ENCODE results near the gene FAM234B. TPM values are rescaled to one million over a fixed set of nuclear protein-coding genes. Genes with fewer than 3 reads are reported as not detected.

The FAM234B gene
- total RNA-seq, 1 experiment from 2014 or later, result 7.5 TPM

GRCh38 chr12:13121568-13121967 is 77.4 kb downstream of the FAM234B start:
- H3K9me2 ChIP-seq (ENCODE audit: insufficient read depth), result no peaks in the 10 kb centered on the region

GRCh38 chr12:13124656-13125505 is 80.7 kb downstream of the FAM234B start:
- H3K4me2 ChIP-seq, result peak overlapping the region; percentile 52
- BruUV-seq (replicated peaks), result no TSS peak
- H3K36me3 ChIP-seq (ENCODE audit: low read depth), result no peaks in the 10 kb centered on the region
- H3K27me3 ChIP-seq (ENCODE audit: insufficient read depth, low read depth), result no peaks in the 10 kb centered on the region
- no peak for TF ChIP-seq CTCF (conservative IDR thresholded peaks at IDR 0.05)
- no peak for TF ChIP-seq EZH2 (IDR thresholded peaks at IDR 0.05; ENCODE audit: low read depth)
- H4K20me1 ChIP-seq (ENCODE audit: insufficient read depth), result no peaks in the 10 kb centered on the region
- H3K79me2 ChIP-seq (ENCODE audit: low read depth), result no peaks in the 10 kb centered on the region
- peak overlapping the region; percentile 41 for H3K27ac ChIP-seq
- peaks cover 22% of the 10 kb centered on the region for H3F3A ChIP-seq (ENCODE audit: insufficient read depth, low read depth)
- ChIA-PET CTCF (interaction anchor here (1.3 to 1.5 kb wide), 3 partner anchors 10 to 101 kb away, joined by 4 to 8 read pairs (median 7); no protein-coding TSS in a partner anchor), POLR2A (ENCODE audit: unreplicated experiment) (interaction anchor here (0.5 to 1.5 kb wide), 10 partner anchors 11 to 410 kb away, joined by 3 to 17 read pairs (median 4); partner anchors contain the start of gene EMP1)
- no peaks in the 10 kb centered on the region for H3K9me3 ChIP-seq (ENCODE audit: insufficient read depth, low read depth)
- H3K4me3 ChIP-seq, result no peak overlapping the region
- peaks cover 45% of the 10 kb centered on the region for H3K4me1 ChIP-seq (replicated peaks; ENCODE audit: insufficient read depth)
- no peaks in the 10 kb centered on the region for H3K9me2 ChIP-seq (ENCODE audit: insufficient read depth)
- no peak overlapping the region for H2AFZ ChIP-seq
- intact Hi-C loops (cut with micrococcal nuclease; ENCODE audit: unreplicated experiment), result loop anchor here (1.0 kb wide), 4 partner anchors 10 to 71 kb away; partner anchors contain the start of gene EMP1
- peak; percentile 66 to 93 for DNase-seq

More at GRCh38 chr12:13121568-13121967, 77.4 kb downstream of the FAM234B start:
- Histone ChIP-seq H4K20me1 (ENCODE audit: insufficient read depth) (no peaks in the 10 kb centered on the region), H3K79me2 (ENCODE audit: low read depth) (no peaks in the 10 kb centered on the region), H2AFZ (no peak overlapping the region), H3F3A (ENCODE audit: insufficient read depth, low read depth) (peaks cover 29% of the 10 kb centered on the region), H3K9me3 (ENCODE audit: insufficient read depth, low read depth) (no peaks in the 10 kb centered on the region), H3K4me2 (no peak overlapping the region), H3K27ac (no peak overlapping the region), H3K27me3 (ENCODE audit: insufficient read depth, low read depth) (no peaks in the 10 kb centered on the region), H3K36me3 (ENCODE audit: low read depth) (no peaks in the 10 kb centered on the region), H3K4me3 (no peak overlapping the region), H3K4me1 (replicated peaks; ENCODE audit: insufficient read depth) (peaks cover 45% of the 10 kb centered on the region)
- BruUV-seq (replicated peaks), result no TSS peak
- intact Hi-C loops (cut with micrococcal nuclease; ENCODE audit: unreplicated experiment), result no loop called here
- TF ChIP-seq CTCF (conservative IDR thresholded peaks at IDR 0.05), result no peak
- TF ChIP-seq EZH2 (IDR thresholded peaks at IDR 0.05; ENCODE audit: low read depth), result no peak
- no peak for DNase-seq
- CTCF ChIA-PET, result no interaction called here
- POLR2A ChIA-PET (ENCODE audit: unreplicated experiment), result no interaction called here

- Histone ChIP-seq H4K20me1 (ENCODE audit: insufficient read depth) (no peaks in the 10 kb centered on the region), H3K4me1 (replicated peaks; ENCODE audit: insufficient read depth) (peaks cover 44% of the 10 kb centered on the region), H3K27me3 (ENCODE audit: insufficient read depth, low read depth) (no peaks in the 10 kb centered on the region), H3K4me3 (no peak overlapping the region), H2AFZ (no peak overlapping the region), H3K9me2 (ENCODE audit: insufficient read depth) (no peaks in the 10 kb centered on the region), H3K79me2 (ENCODE audit: low read depth) (no peaks in the 10 kb centered on the region), H3K9me3 (ENCODE audit: insufficient read depth, low read depth) (no peaks in the 10 kb centered on the region), H3K27ac (no peak overlapping the region), H3F3A (ENCODE audit: insufficient read depth, low read depth) (peaks cover 22% of the 10 kb centered on the region), H3K4me2 (0 out of 2 replicates have a peak overlapping the region, but pooled peaks have one; percentile 52), H3K36me3 (ENCODE audit: low read depth) (no peaks in the 10 kb centered on the region)
- POLR2A ChIA-PET (ENCODE audit: unreplicated experiment), result interaction anchor here (0.7 kb wide), 1 partner anchor 24 kb away, joined by 6 read pairs; no protein-coding TSS in a partner anchor
- intact Hi-C loops (cut with micrococcal nuclease; ENCODE audit: unreplicated experiment), result loop anchor here (1.0 kb wide), 4 partner anchors 9 to 70 kb away; partner anchors contain the start of gene EMP1
- CTCF ChIA-PET, result no interaction called here
- TF ChIP-seq EZH2 (IDR thresholded peaks at IDR 0.05; ENCODE audit: low read depth) (no peak), CTCF (conservative IDR thresholded peaks at IDR 0.05) (no peak)
- DNase-seq, result no peak
- BruUV-seq (replicated peaks), result no TSS peak
These were observed 81.8 kb downstream of the FAM234B start for GRCh38 chr12:13125996-13126395.
